Spleen (tissue), 11 donors: ENCODE measurements around the gene SIX5. TPM values are rescaled to one million over a fixed set of nuclear protein-coding genes. Genes with fewer than 3 reads are reported as not detected.
"Not testable (repeated sequence)": the region's sequence is repeated elsewhere in the genome, so short reads cannot be mapped to it uniquely, and the experiment has no call there.

ENCODE experiments used
- DNase-seq: peaks from one replicate; pipeline ENCODE4 v3.0.0-alpha.2; 2020
- H3K27ac ChIP-seq, 8 donors: fragments of 200-600 bp; sonication (generic) in 7 of 8; 1 replicate in 4 of 8; 2 replicates in 4 of 8; pipeline versions ENCODE4 v1.5.0 to v1.8.0; 2016 to 2021; ENCODE audit warnings: inconsistent platforms in 4 of 8, mild to moderate bottlenecking in 4 of 8, moderate library complexity in 1 of 8
- H3K27me3 ChIP-seq, 7 donors: fragments of 200-600 bp; sonication (generic) in 6 of 7; replicated peaks in 1 of 7; 1 replicate in 4 of 7; 2 replicates in 3 of 7; pipeline versions ENCODE4 v1.5.0 to v1.8.0; 2016 to 2021; ENCODE audit warnings: inconsistent platforms in 3 of 7, mild to moderate bottlenecking in 1 of 7
- H3K36me3 ChIP-seq, 6 donors: fragments of 200-600 bp; sonication (generic) in 5 of 6; 1 replicate in 4 of 6; 2 replicates in 2 of 6; pipeline versions ENCODE4 v1.5.0 to v1.8.0; 2016 to 2021; ENCODE audit warnings: inconsistent platforms in 2 of 6
- H3K4me1 ChIP-seq, 6 donors: fragments of 200-600 bp; sonication (generic) in 5 of 6; 1 replicate in 3 of 6; 2 replicates in 3 of 6; pipeline versions ENCODE4 v1.5.0 to v1.8.0; 2016 to 2021; ENCODE audit warnings: inconsistent platforms in 3 of 6
- H3K4me3 ChIP-seq, 8 donors: fragments of 200-600 bp; sonication (generic) in 7 of 8; 1 replicate in 4 of 8; 2 replicates in 4 of 8; pipeline versions ENCODE4 v1.5.0 to v1.8.0; 2016 to 2021; ENCODE audit warnings: inconsistent platforms in 4 of 8, mild to moderate bottlenecking in 4 of 8, moderate library complexity in 2 of 8
- H3K9me3 ChIP-seq, 8 donors: fragments of 200-600 bp; sonication (generic) in 7 of 8; 1 replicate in 4 of 8; 2 replicates in 4 of 8; pipeline versions ENCODE4 v1.5.0 to v1.8.0; 2016 to 2021; ENCODE audit warnings: inconsistent platforms in 4 of 8
- POLR2A ChIP-seq, 3 donors: fragments of 450-650 bp; IDR thresholded peaks; one replicate each; pipeline ENCODE4 v1.5.1; 2017; ENCODE audit warnings: antibody characterized with exemption in 3 of 3, mild to moderate bottlenecking in 1 of 3
- POLR2AphosphoS5 ChIP-seq, 3 donors: sonication (generic); formaldehyde crosslinking; IDR thresholded peaks; one replicate each; pipeline ENCODE4 v1.5.1; 2017; ENCODE audit warnings: antibody characterized with exemption in 3 of 3
- WGBS, 5 donors: extraction: QIAGEN DNeasy Blood & Tissue Kit in 3 of 5; methylation state at CpG; one replicate each; pipeline versions ENCODE4 v1.1.5 to v1.1.7; 2013 to 2018; 5-methylcytosine and 5-hydroxymethylcytosine counted together
- intact Hi-C: fragments of 100-400 bp; cut with DNase I; formaldehyde crosslinking; loops from one replicate; pipeline ENCODE4 v1.15.0; 2023; ENCODE audit warnings: low total_unique reads
- polyA plus RNA-seq, 3 donors: library from polyadenylated mRNA; stranded (reverse); fragments of 200-250 nt; gene quantifications; one replicate each; pipeline ENCODE4 v1.2.1, GENCODE V29; 2013
- total RNA-seq, 7 donors: library from RNA; depleted of rRNA in 3 of 7; stranded (reverse); fragments of >200 nt in 3 of 7; fragmentation: NEBNext Ultra II Directional in 4 of 7; extraction: Animal tissue kit (Norgen Biotek cat#: 25700) in 4 of 7; gene quantifications; one replicate each; pipeline versions ENCODE4 v1.1.0 to v1.2.1, GENCODE V29; 2016 to 2021
- TF ChIP-seq, protein P1 (sequence below), 11 experiments: fragments of 200-600 bp in 7 of 11; fragments of 450-650 bp in 4 of 11; sonication (generic) in 4 of 11; IDR thresholded peaks in 8 of 11; conservative IDR thresholded peaks in 3 of 11; 1 replicate in 7 of 11; 2 replicates in 4 of 11; pipeline versions ENCODE4 v1.4.0 to v1.8.0; 2016 to 2021; ENCODE audit warnings: antibody characterized with exemption in 11 of 11, inconsistent platforms in 4 of 11, mild to moderate bottlenecking in 1 of 11
- donor health status: healthy with polysubstance abuse.
- donor health status: DM: no; HTN: no; CAD: no; lungs with moderate emphysema.
- donor health status: DM: no; HTN: no; CAD: no.
- donor health status: Bipolar disorder and iron deficiency.
- donor health status: healthy.
- donor health status: DM: no; HTN: no; CAD: no.
- donor health status: DM: yes; HTN: yes; CAD: no.

Gene SIX5
- total and polyA plus RNA-seq, 10 donors: 4.4 to 13.2 (median 8.1) TPM

- 65 to 89% (median 72%) methylated on average over 4 to 6 of the region's 6 CpGs for WGBS, 5 donors
- no peak for DNase-seq
- H3K4me3 ChIP-seq: no peak overlapping the region
- H3K36me3 ChIP-seq: no peaks in the 10 kb centered on the region
- peaks cover 0 to 5% (median 0%) of the 10 kb centered on the region in 7 donors for H3K27me3 ChIP-seq
- H3K4me1 ChIP-seq: no peaks in the 10 kb centered on the region
- intact Hi-C loops: no loop called here
- no peak for TF ChIP-seq POLR2AphosphoS5 (IDR thresholded peaks at IDR 0.05)
- no peak for TF ChIP-seq POLR2A (IDR thresholded peaks at IDR 0.05)
- TF ChIP-seq, protein P1, sequence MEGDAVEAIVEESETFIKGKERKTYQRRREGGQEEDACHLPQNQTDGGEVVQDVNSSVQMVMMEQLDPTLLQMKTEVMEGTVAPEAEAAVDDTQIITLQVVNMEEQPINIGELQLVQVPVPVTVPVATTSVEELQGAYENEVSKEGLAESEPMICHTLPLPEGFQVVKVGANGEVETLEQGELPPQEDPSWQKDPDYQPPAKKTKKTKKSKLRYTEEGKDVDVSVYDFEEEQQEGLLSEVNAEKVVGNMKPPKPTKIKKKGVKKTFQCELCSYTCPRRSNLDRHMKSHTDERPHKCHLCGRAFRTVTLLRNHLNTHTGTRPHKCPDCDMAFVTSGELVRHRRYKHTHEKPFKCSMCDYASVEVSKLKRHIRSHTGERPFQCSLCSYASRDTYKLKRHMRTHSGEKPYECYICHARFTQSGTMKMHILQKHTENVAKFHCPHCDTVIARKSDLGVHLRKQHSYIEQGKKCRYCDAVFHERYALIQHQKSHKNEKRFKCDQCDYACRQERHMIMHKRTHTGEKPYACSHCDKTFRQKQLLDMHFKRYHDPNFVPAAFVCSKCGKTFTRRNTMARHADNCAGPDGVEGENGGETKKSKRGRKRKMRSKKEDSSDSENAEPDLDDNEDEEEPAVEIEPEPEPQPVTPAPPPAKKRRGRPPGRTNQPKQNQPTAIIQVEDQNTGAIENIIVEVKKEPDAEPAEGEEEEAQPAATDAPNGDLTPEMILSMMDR (IDR thresholded peaks at IDR 0.05 in 8 of 11, conservative IDR thresholded peaks at IDR 0.05 in 3 of 11): no peak
- no peak overlapping the region for H3K27ac ChIP-seq
- H3K9me3 ChIP-seq: no peaks in the 10 kb centered on the region
Observed at GRCh38 chr19:45753548-45753947, 15.5 kb downstream of the SIX5 start.

GRCh38 chr19:45752639-45753038 lies 16.4 kb downstream of the SIX5 start:
- WGBS, 5 donors: 90 to 99% (median 93%) methylated on average over 11 to 12 of the region's 12 CpGs
- no peak for DNase-seq

DNA sequence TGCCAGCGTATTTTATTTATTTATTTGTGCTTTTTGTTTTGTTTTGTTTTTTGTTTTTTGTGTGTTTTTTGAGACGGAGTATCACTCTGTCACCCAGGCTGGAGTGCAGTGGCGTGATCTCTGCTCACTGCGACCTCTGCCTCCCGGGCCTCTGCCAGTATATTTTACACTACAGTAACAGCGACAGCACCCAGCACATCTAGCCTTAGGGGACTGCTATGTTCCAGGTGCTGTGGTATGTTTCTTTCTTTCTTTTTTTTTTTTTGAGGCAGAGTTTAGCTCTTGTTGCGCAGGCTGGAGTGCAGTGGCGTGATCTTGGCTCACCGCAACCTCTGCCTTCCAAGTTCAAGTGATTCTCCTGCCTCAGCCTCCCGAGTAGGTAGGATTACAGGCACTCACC lies 17.6 kb downstream of the SIX5 start:
- H3K27ac ChIP-seq, H3K27me3 ChIP-seq, DNase-seq, H3K9me3 ChIP-seq, H3K4me3 ChIP-seq, intact Hi-C loops, H3K4me1 ChIP-seq, H3K36me3 ChIP-seq: not testable (repeated sequence)
- 86 to 94% (median 89%) methylated on average over 10 of the region's 10 CpGs for WGBS, 5 donors

More at GRCh38 chr19:45752639-45753038, 16.4 kb downstream of the SIX5 start:
- Histone ChIP-seq H3K4me3 (no peak overlapping the region), H3K4me1 (no peaks in the 10 kb centered on the region), H3K36me3 (no peaks in the 10 kb centered on the region), H3K27me3 (peaks cover 0 to 5% (median 0%) of the 10 kb centered on the region in 7 donors), H3K9me3 (no peaks in the 10 kb centered on the region), H3K27ac (no peak overlapping the region)
- TF ChIP-seq POLR2A (IDR thresholded peaks at IDR 0.05) (no peak), POLR2AphosphoS5 (IDR thresholded peaks at IDR 0.05) (no peak)
- TF ChIP-seq, protein P1 (IDR thresholded peaks at IDR 0.05 in 8 of 11, conservative IDR thresholded peaks at IDR 0.05 in 3 of 11): no peak
- intact Hi-C loops: no loop called here

DNA sequence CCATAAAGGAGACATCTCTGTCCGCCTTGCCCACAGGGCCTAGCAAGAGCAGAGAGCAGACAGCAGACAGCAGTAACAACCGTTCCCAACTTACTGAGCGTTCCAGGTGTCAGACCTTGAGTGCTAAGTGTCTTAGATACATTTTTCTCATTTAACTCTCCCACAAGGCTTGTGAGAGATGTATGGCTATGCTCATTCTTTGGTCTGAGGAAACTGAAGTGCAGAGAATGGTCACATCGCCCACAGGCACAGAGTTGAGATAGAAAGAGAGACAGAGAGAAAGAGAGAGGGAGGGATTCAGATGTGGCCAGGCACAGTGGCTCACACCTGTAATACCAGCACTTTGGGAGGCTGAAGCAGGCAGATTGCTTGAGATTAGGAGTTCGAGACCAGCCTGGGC lies 21.5 kb downstream of the SIX5 start:
- DNase-seq: no peak
- TF ChIP-seq, protein P1 (IDR thresholded peaks at IDR 0.05 in 8 of 11, conservative IDR thresholded peaks at IDR 0.05 in 3 of 11): no peak
- no peak for TF ChIP-seq POLR2A (IDR thresholded peaks at IDR 0.05)
- no peak for TF ChIP-seq POLR2AphosphoS5 (IDR thresholded peaks at IDR 0.05)
- Histone ChIP-seq H3K27ac (no peak overlapping the region), H3K27me3 (peaks cover 0 to 8% (median 0%) of the 10 kb centered on the region in 7 donors), H3K4me3 (no peak overlapping the region), H3K9me3 (no peaks in the 10 kb centered on the region), H3K36me3 (no peaks in the 10 kb centered on the region), H3K4me1 (no peaks in the 10 kb centered on the region)
- 81 to 86% (median 83%) methylated on average over 5 of the region's 5 CpGs for WGBS, 5 donors
- intact Hi-C loops: no loop called here

- no peaks in the 10 kb centered on the region for H3K36me3 ChIP-seq
- peaks cover 0 to 15% (median 0%) of the 10 kb centered on the region in 7 donors for H3K27me3 ChIP-seq
- TF ChIP-seq, protein P1 (IDR thresholded peaks at IDR 0.05 in 8 of 11, conservative IDR thresholded peaks at IDR 0.05 in 3 of 11): no peak
- TF ChIP-seq POLR2A (IDR thresholded peaks at IDR 0.05) (no peak), POLR2AphosphoS5 (IDR thresholded peaks at IDR 0.05) (no peak)
- H3K9me3 ChIP-seq: no peaks in the 10 kb centered on the region
- H3K4me1 ChIP-seq: no peaks in the 10 kb centered on the region
- WGBS, 5 donors: 59 to 94% (median 78%) methylated on average over 5 of the region's 5 CpGs
- no peak overlapping the region for H3K4me3 ChIP-seq
- H3K27ac ChIP-seq: no peak overlapping the region
- intact Hi-C loops: no loop called here
- no peak for DNase-seq
Observed at GRCh38 chr19:45746866-45747265, 22.2 kb downstream of the SIX5 start.
